Measurements from ENCODE around the gene SLC9A7.

The SLC9A7 gene

GRCh38 chrX:46561824-46562657, 196.9 kb downstream of the SLC9A7 start:
- H3K9ac ChIP-seq (ENCODE audit: low read depth, low read length) = no peak overlapping the region
- no peaks in the 10 kb centered on the region for H3K9me3 ChIP-seq (ENCODE audit: control insufficient read depth, insufficient read depth, low read length)
- no peaks in the 10 kb centered on the region for H3K4me1 ChIP-seq (ENCODE audit: insufficient read depth, low read length)
- H3K36me3 ChIP-seq (ENCODE audit: insufficient read depth, low read length) = no peaks in the 10 kb centered on the region; the same call in 1 of the 2 replicates

DNA sequence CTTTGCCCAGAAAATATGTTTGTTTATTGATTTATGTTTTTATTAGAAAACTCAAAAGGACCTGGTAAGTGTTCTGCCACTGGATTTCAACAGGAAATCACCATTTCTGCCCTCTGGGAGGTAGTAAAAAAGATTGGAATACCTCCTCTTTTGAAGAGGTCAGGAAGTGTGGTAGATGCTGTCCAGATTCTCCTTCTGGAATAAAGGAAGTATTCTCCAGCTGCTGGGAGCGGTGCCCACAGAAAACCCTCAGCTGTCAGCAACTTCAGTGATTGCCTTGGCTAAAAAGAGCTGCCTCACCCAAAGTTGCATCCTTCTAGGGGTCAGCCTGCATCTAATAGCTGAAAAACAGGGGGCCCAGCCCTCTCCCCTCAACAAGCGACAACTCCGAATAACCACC, 199.9 kb downstream of the SLC9A7 start:
- Histone ChIP-seq H3K9ac (ENCODE audit: low read depth, low read length) (no peak overlapping the region), H3K4me1 (ENCODE audit: insufficient read depth, low read length) (no peaks in the 10 kb centered on the region), H3K36me3 (ENCODE audit: insufficient read depth, low read length) (no peaks in the 10 kb centered on the region; the same call in 1 of the 2 replicates), H3K9me3 (ENCODE audit: control insufficient read depth, insufficient read depth, low read length) (no peaks in the 10 kb centered on the region)

- peaks cover 5% of the 10 kb centered on the region; the same call in 1 of the 2 replicates for H3K4me1 ChIP-seq (ENCODE audit: insufficient read depth, low read length)
These were observed 204.0 kb downstream of the SLC9A7 start for GRCh38 chrX:46554942-46555341.

DNA sequence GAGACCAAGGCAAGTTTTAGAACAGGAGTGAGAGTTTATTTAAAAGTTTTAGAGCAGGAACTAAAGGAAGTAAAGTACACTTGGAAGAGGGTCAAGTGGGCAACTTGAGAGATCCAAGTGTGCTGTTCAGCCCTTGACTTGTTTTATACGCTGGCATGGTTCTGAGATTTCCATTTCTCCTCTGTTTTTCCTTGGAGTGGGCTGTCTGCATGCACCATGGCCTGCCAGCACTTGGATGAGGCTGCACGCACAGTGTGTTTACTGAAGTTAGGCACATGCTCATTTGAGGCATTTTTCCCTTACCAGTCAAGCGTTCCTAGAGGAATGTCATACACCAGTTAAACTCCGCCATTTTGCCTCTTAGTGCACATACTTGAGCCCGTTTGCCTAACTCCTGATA, 205.0 kb downstream of the SLC9A7 start:
- Histone ChIP-seq H3K4me1 (ENCODE audit: insufficient read depth, low read length) (peaks cover 5% of the 10 kb centered on the region; the same call in 1 of the 2 replicates), H3K9me3 (ENCODE audit: control insufficient read depth, insufficient read depth, low read length) (peaks cover 9% of the 10 kb centered on the region), H3K9ac (ENCODE audit: low read depth, low read length) (no peak overlapping the region), H3K36me3 (ENCODE audit: insufficient read depth, low read length) (no peaks in the 10 kb centered on the region; the same call in 1 of the 2 replicates)

More at GRCh38 chrX:46554942-46555341, 204.0 kb downstream of the SLC9A7 start:
- Histone ChIP-seq H3K36me3 (ENCODE audit: insufficient read depth, low read length) (no peaks in the 10 kb centered on the region; the same call in 1 of the 2 replicates), H3K9me3 (ENCODE audit: control insufficient read depth, insufficient read depth, low read length) (peaks cover 7% of the 10 kb centered on the region), H3K9ac (ENCODE audit: low read depth, low read length) (no peak overlapping the region)

DNA sequence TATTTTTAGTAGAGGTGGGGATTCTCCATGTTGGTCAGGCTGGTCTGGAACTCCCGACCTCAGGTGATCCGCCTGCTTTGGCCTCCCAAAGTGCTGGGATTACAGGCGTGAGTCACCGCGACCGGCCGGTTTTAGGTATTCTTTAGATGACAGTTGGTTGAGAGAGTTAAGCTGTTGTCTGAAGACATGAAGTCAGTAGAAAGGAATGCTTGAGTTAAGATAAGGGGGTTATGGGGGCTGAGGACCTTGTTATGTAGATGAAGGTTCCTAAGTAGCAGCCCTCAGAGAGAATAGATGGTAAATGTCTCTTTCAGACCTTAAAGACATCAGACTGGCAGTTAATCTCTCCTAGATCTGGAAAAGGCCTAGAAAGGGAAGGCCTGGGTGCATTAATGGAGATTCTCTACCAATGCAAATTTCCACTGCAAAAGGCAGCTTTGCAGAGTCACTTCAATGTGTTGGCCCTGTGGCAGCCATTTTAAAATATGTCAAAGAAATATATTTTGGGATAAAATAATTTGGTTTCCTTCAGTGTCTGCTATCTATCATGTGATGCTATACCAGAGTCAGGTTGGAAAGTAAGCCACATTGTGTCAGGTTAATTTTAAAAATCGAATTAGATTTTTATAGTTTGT, 207.3 kb downstream of the SLC9A7 start:
- Histone ChIP-seq H3K4me1 (ENCODE audit: insufficient read depth, low read length) (peaks cover 12% of the 10 kb centered on the region), H3K9ac (ENCODE audit: low read depth, low read length) (no peak overlapping the region), H3K36me3 (ENCODE audit: insufficient read depth, low read length) (0 out of 2 replicates have a peak, but pooled peaks cover 3% of the 10 kb centered on the region), H3K9me3 (ENCODE audit: control insufficient read depth, insufficient read depth, low read length) (peaks cover 9% of the 10 kb centered on the region)

- Histone ChIP-seq H3K36me3 (ENCODE audit: insufficient read depth, low read length) (0 out of 2 replicates have a peak, but pooled peaks cover 3% of the 10 kb centered on the region), H3K9me3 (ENCODE audit: control insufficient read depth, insufficient read depth, low read length) (peaks cover 9% of the 10 kb centered on the region), H3K9ac (ENCODE audit: low read depth, low read length) (no peak overlapping the region), H3K4me1 (ENCODE audit: insufficient read depth, low read length) (peaks cover 15% of the 10 kb centered on the region)
These were observed 209.0 kb downstream of the SLC9A7 start for GRCh38 chrX:46549914-46550313.

All from ES-I3 (cell line).